GM12874 (cell line): ENCODE measurements around the gene TAX1BP3.

ENCODE experiments used
- TF ChIP-seq, protein P1 (sequence below): IDR thresholded peaks from 2 replicates; pipeline ENCODE4 v1.5.1; 2011; ENCODE audit warnings: low read depth, mild to moderate bottlenecking, control low read depth, low read length, moderate library complexity; ENCODE audit not compliant: insufficient read depth

TAX1BP3 gene

GRCh38 chr17:3627769-3628167 lies 40.6 kb downstream of the TAX1BP3 start:
- TF ChIP-seq, protein P1, sequence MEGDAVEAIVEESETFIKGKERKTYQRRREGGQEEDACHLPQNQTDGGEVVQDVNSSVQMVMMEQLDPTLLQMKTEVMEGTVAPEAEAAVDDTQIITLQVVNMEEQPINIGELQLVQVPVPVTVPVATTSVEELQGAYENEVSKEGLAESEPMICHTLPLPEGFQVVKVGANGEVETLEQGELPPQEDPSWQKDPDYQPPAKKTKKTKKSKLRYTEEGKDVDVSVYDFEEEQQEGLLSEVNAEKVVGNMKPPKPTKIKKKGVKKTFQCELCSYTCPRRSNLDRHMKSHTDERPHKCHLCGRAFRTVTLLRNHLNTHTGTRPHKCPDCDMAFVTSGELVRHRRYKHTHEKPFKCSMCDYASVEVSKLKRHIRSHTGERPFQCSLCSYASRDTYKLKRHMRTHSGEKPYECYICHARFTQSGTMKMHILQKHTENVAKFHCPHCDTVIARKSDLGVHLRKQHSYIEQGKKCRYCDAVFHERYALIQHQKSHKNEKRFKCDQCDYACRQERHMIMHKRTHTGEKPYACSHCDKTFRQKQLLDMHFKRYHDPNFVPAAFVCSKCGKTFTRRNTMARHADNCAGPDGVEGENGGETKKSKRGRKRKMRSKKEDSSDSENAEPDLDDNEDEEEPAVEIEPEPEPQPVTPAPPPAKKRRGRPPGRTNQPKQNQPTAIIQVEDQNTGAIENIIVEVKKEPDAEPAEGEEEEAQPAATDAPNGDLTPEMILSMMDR = no peak

- TF ChIP-seq, protein P1 = no peak
These were observed 41.3 kb downstream of the TAX1BP3 start for GRCh38 chr17:3626831-3627768.

- TF ChIP-seq, protein P1 = no peak
These were observed 45.3 kb downstream of the TAX1BP3 start for GRCh38 chr17:3622977-3623594.

- TF ChIP-seq, protein P1 = no peak
These were observed 47.1 kb downstream of the TAX1BP3 start for GRCh38 chr17:3621146-3621720.

DNA sequence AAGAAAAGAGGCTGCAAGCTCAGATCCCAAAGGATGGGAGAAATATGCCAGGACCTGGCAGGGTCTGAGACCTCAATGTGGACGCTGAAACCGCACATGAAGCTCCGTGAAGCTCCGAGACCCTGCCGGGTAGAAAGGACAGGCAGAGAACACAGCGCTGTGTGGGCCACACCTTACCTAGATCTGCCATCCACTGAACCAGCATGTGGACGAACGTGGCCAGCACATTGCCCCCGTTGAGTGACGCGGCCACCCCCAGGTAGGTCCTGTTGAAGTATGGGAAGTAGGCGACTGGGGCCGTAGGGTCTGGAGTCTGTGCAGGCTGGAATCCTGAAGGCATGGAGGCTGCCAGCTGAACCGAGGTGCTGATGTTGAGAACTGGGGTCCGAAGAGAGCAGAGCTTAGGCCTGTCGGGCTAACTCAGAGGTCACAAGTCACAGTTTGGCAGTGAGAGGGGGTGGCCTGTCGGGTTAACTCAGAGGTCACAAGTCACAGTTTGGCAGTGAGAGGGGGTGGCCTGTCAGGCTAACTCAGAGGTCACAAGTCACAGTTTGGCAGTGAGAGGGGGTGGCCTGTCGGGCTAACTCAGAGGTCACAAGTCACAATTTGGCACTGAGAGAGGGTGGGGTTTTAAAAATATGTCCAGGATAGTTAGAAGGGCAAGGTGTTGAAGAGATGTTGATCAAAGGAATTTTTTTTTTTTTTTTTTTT lies 53.1 kb downstream of the TAX1BP3 start:
- TF ChIP-seq, protein P1 = no peak

- TF ChIP-seq, protein P1 = no peak
These were observed 55.3 kb downstream of the TAX1BP3 start for GRCh38 chr17:3613124-3613523.
